ENCODE measurements around the gene PACRG. TPM values are rescaled to one million over a fixed set of nuclear protein-coding genes. Genes with fewer than 3 reads are reported as not detected.

Gene PACRG
- total and polyA plus RNA-seq, 3 donors from 2014 or later: 54.0 to 84.6 (median 81.7) TPM

GRCh38 chr6:163123098-163123497 lies 395.3 kb downstream of the PACRG start:
- Histone ChIP-seq H3K36me3 (ENCODE audit: low read depth, missing control alignments) (no peaks in the 10 kb centered on the region), H3K27ac (no peak overlapping the region), H3K27me3 (no peaks in the 10 kb centered on the region), H3K9me3 (no peaks in the 10 kb centered on the region), H3K4me3 (no peak overlapping the region), H3K4me1 (no peaks in the 10 kb centered on the region)
- TF ChIP-seq CTCF (IDR thresholded peaks at IDR 0.05) (no peak), POLR2A (IDR thresholded peaks at IDR 0.05) (no peak)
- intact Hi-C loops (cut with DNase I; ENCODE audit: low total_unique reads): no loop called here
- no peak for DNase-seq
- WGBS, 2 donors: 72 to 81% methylated on average over 9 of the region's 9 CpGs

- no peak for DNase-seq
- H3K4me1 ChIP-seq: no peaks in the 10 kb centered on the region
- no peaks in the 10 kb centered on the region for H3K36me3 ChIP-seq (ENCODE audit: low read depth, missing control alignments)
- H3K9me3 ChIP-seq: no peaks in the 10 kb centered on the region
- no peak overlapping the region for H3K4me3 ChIP-seq
- 90 to 93% methylated on average over 4 of the region's 4 CpGs for whole genome bisulfite sequencing, 2 donors
- H3K27ac ChIP-seq: no peak overlapping the region
- no peak for TF ChIP-seq POLR2A (IDR thresholded peaks at IDR 0.05)
- no peak for TF ChIP-seq CTCF (IDR thresholded peaks at IDR 0.05)
- no peaks in the 10 kb centered on the region for H3K27me3 ChIP-seq
- intact Hi-C loops (cut with DNase I; ENCODE audit: low total_unique reads): no loop called here
Measured at GRCh38 chr6:163126741-163127140, 399.0 kb downstream of the PACRG start.

GRCh38 chr6:163127587-163127986 lies 399.8 kb downstream of the PACRG start:
- Histone ChIP-seq H3K4me3 (no peak overlapping the region), H3K27me3 (no peaks in the 10 kb centered on the region), H3K36me3 (ENCODE audit: low read depth, missing control alignments) (no peaks in the 10 kb centered on the region), H3K4me1 (no peaks in the 10 kb centered on the region), H3K9me3 (no peaks in the 10 kb centered on the region), H3K27ac (no peak overlapping the region)
- intact Hi-C loops (cut with DNase I; ENCODE audit: low total_unique reads): no loop called here
- DNase-seq: no peak
- TF ChIP-seq POLR2A (IDR thresholded peaks at IDR 0.05): no peak
- TF ChIP-seq CTCF (IDR thresholded peaks at IDR 0.05): no peak
- 88 to 93% methylated on average over 1 of the region's 1 CpG for WGBS, 2 donors

- Histone ChIP-seq H3K27ac (no peak overlapping the region), H3K4me3 (no peak overlapping the region), H3K36me3 (ENCODE audit: low read depth, missing control alignments) (no peaks in the 10 kb centered on the region), H3K9me3 (no peaks in the 10 kb centered on the region), H3K4me1 (no peaks in the 10 kb centered on the region), H3K27me3 (no peaks in the 10 kb centered on the region)
- TF ChIP-seq POLR2A (IDR thresholded peaks at IDR 0.05): no peak
- no peak for TF ChIP-seq CTCF (IDR thresholded peaks at IDR 0.05)
- intact Hi-C loops (cut with DNase I; ENCODE audit: low total_unique reads): no loop called here
- 94 to 100% methylated on average over 2 of the region's 2 CpGs for WGBS, 2 donors
- no peak for DNase-seq
Measured at GRCh38 chr6:163128324-163128723, 400.6 kb downstream of the PACRG start.

- WGBS, 2 donors: 88 to 93% methylated on average over 2 of the region's 2 CpGs
- no peaks in the 10 kb centered on the region for H3K36me3 ChIP-seq (ENCODE audit: low read depth, missing control alignments)
- intact Hi-C loops (cut with DNase I; ENCODE audit: low total_unique reads): no loop called here
- no peak for TF ChIP-seq POLR2A (IDR thresholded peaks at IDR 0.05)
- no peak for TF ChIP-seq CTCF (IDR thresholded peaks at IDR 0.05)
- no peak overlapping the region for H3K4me3 ChIP-seq
- no peaks in the 10 kb centered on the region for H3K4me1 ChIP-seq
- no peaks in the 10 kb centered on the region for H3K9me3 ChIP-seq
- DNase-seq: no peak
- no peaks in the 10 kb centered on the region for H3K27me3 ChIP-seq
- H3K27ac ChIP-seq: no peak overlapping the region
Measured at GRCh38 chr6:163132050-163132750, 404.4 kb downstream of the PACRG start.

Measured in testis (tissue), 3 donors.